ENCODE data around the gene TAP2.
A peak's percentile ranks its signal among the peaks of the same experiment; 100 is the strongest.
"Not testable (repeated sequence)": the region's sequence is repeated elsewhere in the genome, so short reads cannot be mapped to it uniquely, and the experiment has no call there.

Gene TAP2

GRCh38 chr6:32879691-32880090, 41.2 kb upstream of the TAP2 start:
- TF ChIP-seq CTCF (IDR thresholded peaks at IDR 0.05; ENCODE audit: borderline replicate concordance, insufficient read depth, low read depth, low read length): no peak
- H3K4me3 ChIP-seq (ENCODE audit: low read depth, low read length): no peak overlapping the region

- no peak for TF ChIP-seq CTCF (IDR thresholded peaks at IDR 0.05; ENCODE audit: borderline replicate concordance, insufficient read depth, low read depth, low read length)
- H3K4me3 ChIP-seq (ENCODE audit: low read depth, low read length): no peak overlapping the region
Measured at GRCh38 chr6:32876603-32877002, 38.1 kb upstream of the TAP2 start.

- H3K4me3 ChIP-seq (ENCODE audit: low read depth, low read length): not testable (repeated sequence)
Measured at GRCh38 chr6:32873947-32874346, 35.4 kb upstream of the TAP2 start.

GRCh38 chr6:32868257-32868788, 29.8 kb upstream of the TAP2 start:
- no peak overlapping the region for H3K4me3 ChIP-seq (ENCODE audit: low read depth, low read length)
- TF ChIP-seq CTCF (IDR thresholded peaks at IDR 0.05; ENCODE audit: borderline replicate concordance, insufficient read depth, low read depth, low read length): peak; percentile 62

- TF ChIP-seq CTCF (IDR thresholded peaks at IDR 0.05; ENCODE audit: borderline replicate concordance, insufficient read depth, low read depth, low read length): no peak
Measured at GRCh38 chr6:32867554-32868256, 29.2 kb upstream of the TAP2 start.

GRCh38 chr6:32867022-32867477, 28.5 kb upstream of the TAP2 start:
- no peak for TF ChIP-seq CTCF (IDR thresholded peaks at IDR 0.05; ENCODE audit: borderline replicate concordance, insufficient read depth, low read depth, low read length)
- no peak overlapping the region for H3K4me3 ChIP-seq (ENCODE audit: low read depth, low read length)

More at GRCh38 chr6:32867554-32868256, 29.2 kb upstream of the TAP2 start:
- H3K4me3 ChIP-seq (ENCODE audit: low read depth, low read length): no peak overlapping the region

GRCh38 chr6:32865724-32866443, 27.3 kb upstream of the TAP2 start:
- no peak overlapping the region for H3K4me3 ChIP-seq (ENCODE audit: low read depth, low read length)

More at GRCh38 chr6:32865724-32866443, 27.3 kb upstream of the TAP2 start:
- no peak for TF ChIP-seq CTCF (IDR thresholded peaks at IDR 0.05; ENCODE audit: borderline replicate concordance, insufficient read depth, low read depth, low read length)

Measured in GM12875 (cell line).